DOHH2 (cell line): ENCODE measurements around the gene JAK1.

Experiments
- H3F3A ChIP-seq: fragments of 200-600 bp; sonication (generic), shearing (Covaris generic); 2 replicates; pipeline ENCODE4 v1.6.0; 2016; ENCODE audit warnings: antibody characterized with exemption, mild to moderate bottlenecking; ENCODE audit not compliant: control insufficient read depth, insufficient read depth
- H3K27ac ChIP-seq: fragments of 200-600 bp; sonication (generic); 2 replicates; pipeline ENCODE4 v1.5.1; 2014; ENCODE audit warnings: low read depth, mild to moderate bottlenecking, low read length, moderate library complexity
- H3K27me3 ChIP-seq: fragments of 200-600 bp; sonication (generic); 2 replicates; pipeline ENCODE4 v1.6.1; 2014; ENCODE audit warnings: mild to moderate bottlenecking, low read length, mixed read lengths; ENCODE audit not compliant: control insufficient read depth
- H3K36me3 ChIP-seq: fragments of 200-600 bp; sonication (generic); 2 replicates; pipeline ENCODE4 v1.6.1; 2014; ENCODE audit warnings: mild to moderate bottlenecking, low read length, moderate library complexity, mixed read lengths; ENCODE audit not compliant: control insufficient read depth
- H3K4me1 ChIP-seq: fragments of 200-600 bp; sonication (generic); 2 replicates; pipeline ENCODE4 v1.6.1; 2014; ENCODE audit warnings: mild to moderate bottlenecking, low read length, mixed read lengths; ENCODE audit not compliant: control insufficient read depth
- H3K4me2 ChIP-seq: fragments of 200-600 bp; sonication (generic); 2 replicates; pipeline ENCODE4 v1.6.0; 2014; ENCODE audit warnings: mild to moderate bottlenecking, low read length, moderate library complexity
- H3K4me3 ChIP-seq: fragments of 200-600 bp; sonication (generic); 2 replicates; pipeline ENCODE4 v1.5.1; 2014; ENCODE audit warnings: mild to moderate bottlenecking, low read length, mixed read lengths
- H3K79me2 ChIP-seq: fragments of 200-600 bp; sonication (generic); 2 replicates; pipeline ENCODE4 v1.6.1; 2014; ENCODE audit warnings: mild to moderate bottlenecking, low read length, mixed read lengths; ENCODE audit not compliant: control insufficient read depth
- H3K9me2 ChIP-seq: fragments of 200-600 bp; sonication (generic); replicated peaks from 2 replicates; pipeline ENCODE4 v1.6.1; 2014; ENCODE audit warnings: mild to moderate bottlenecking, low read length, mixed read lengths; ENCODE audit not compliant: control insufficient read depth
- H3K9me3 ChIP-seq: fragments of 200-600 bp; sonication (generic); 2 replicates; pipeline ENCODE4 v1.6.1; 2014; ENCODE audit warnings: antibody characterized with exemption, low read length, mixed read lengths; ENCODE audit not compliant: control insufficient read depth, insufficient read depth
- H4K20me1 ChIP-seq: fragments of 200-600 bp; sonication (generic); 2 replicates; pipeline ENCODE4 v1.6.0; 2014; ENCODE audit warnings: low read depth, mild to moderate bottlenecking, antibody characterized with exemption, low read length, moderate library complexity; ENCODE audit not compliant: control insufficient read depth, insufficient read depth
- EZH2phosphoT487 ChIP-seq: fragments of 200-600 bp; sonication (generic); IDR thresholded peaks from 2 replicates; pipeline ENCODE4 v1.6.1; 2017; ENCODE audit warnings: borderline replicate concordance, mild to moderate bottlenecking, antibody characterized with exemption, low read length, moderate library complexity, mixed read lengths
- TF ChIP-seq, protein P1 (sequence below): fragments of 200-600 bp; sonication (generic); IDR thresholded peaks from one replicate; pipeline ENCODE4 v1.5.1; 2014; ENCODE audit warnings: antibody characterized with exemption, mild to moderate bottlenecking, low read depth, low read length; ENCODE audit not compliant: poor library complexity, severe bottlenecking

The JAK1 gene

DNA sequence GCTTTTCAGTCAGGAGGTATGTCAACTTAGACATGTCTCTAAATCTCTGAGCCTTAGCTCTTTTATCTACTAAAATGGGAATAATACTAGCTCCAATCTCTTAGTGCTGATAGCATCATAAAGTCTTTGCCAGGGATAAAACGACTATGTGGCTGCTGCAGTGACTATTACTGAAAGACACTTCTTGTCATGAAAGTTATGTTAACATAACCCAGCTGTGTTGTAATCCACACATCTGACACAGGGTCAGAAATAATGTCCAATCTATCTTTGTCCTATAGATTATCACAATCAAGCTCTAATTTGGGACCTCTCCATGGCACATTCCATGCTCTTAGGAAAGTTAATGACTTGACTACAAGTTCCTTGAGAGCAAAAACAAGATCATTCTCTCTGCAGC, 62.8 kb downstream of the JAK1 start:
- no peak overlapping the region for H3K27ac ChIP-seq

DNA sequence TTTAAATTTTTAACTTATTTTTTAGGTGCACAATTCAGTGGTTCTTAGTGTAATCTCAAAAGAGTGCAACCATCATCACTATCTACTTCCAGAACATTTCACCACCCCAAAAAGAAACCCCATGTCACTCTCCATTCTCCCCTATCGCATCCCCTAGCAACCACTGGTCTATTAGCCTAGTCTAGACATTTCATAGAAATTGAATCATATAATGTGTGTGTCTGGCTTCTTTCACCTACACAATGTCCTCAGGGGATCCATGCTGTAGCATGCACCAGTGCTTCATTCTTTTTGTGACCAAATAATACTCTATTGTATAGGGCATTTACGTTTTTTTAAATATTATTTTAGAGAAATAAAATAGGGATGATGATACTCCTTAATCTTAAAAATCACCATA, 64.7 kb downstream of the JAK1 start:
- H4K20me1 ChIP-seq: peaks cover 5% of the 10 kb centered on the region; the same call in 1 of the 2 replicates
- H3K4me2 ChIP-seq: no peak overlapping the region

More for the DNA sequence above, 62.8 kb downstream of the JAK1 start:
- TF ChIP-seq, protein P1, sequence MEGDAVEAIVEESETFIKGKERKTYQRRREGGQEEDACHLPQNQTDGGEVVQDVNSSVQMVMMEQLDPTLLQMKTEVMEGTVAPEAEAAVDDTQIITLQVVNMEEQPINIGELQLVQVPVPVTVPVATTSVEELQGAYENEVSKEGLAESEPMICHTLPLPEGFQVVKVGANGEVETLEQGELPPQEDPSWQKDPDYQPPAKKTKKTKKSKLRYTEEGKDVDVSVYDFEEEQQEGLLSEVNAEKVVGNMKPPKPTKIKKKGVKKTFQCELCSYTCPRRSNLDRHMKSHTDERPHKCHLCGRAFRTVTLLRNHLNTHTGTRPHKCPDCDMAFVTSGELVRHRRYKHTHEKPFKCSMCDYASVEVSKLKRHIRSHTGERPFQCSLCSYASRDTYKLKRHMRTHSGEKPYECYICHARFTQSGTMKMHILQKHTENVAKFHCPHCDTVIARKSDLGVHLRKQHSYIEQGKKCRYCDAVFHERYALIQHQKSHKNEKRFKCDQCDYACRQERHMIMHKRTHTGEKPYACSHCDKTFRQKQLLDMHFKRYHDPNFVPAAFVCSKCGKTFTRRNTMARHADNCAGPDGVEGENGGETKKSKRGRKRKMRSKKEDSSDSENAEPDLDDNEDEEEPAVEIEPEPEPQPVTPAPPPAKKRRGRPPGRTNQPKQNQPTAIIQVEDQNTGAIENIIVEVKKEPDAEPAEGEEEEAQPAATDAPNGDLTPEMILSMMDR: no peak
- no peak for TF ChIP-seq EZH2phosphoT487
- Histone ChIP-seq H3K79me2 (peaks cover 91% of the 10 kb centered on the region), H3F3A (no peaks in the 10 kb centered on the region), H4K20me1 (peaks cover 4% of the 10 kb centered on the region; the same call in 1 of the 2 replicates), H3K4me3 (no peak overlapping the region), H3K9me2 (no peaks in the 10 kb centered on the region), H3K9me3 (no peaks in the 10 kb centered on the region), H3K27me3 (no peaks in the 10 kb centered on the region), H3K36me3 (no peaks in the 10 kb centered on the region), H3K4me1 (peaks cover 27% of the 10 kb centered on the region), H3K4me2 (no peak overlapping the region)

DNA sequence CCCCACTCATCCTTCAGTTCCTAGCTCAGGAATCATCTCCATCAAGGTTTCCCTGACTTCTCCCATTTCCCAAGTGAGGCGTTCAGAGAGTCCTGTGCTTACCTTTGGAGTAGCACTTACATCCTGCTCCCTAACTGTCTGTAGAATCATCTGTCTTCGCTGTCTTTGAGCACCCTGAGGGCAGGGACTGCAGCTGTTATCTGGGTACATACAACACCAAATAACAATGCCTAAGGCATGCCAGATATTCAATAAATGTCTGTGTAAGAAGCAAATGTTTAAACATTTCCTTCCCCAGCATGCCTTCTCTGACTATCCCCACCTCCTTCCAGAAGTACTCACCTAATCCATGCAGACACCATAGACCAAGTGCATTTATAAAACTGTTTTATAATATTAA, 65.4 kb downstream of the JAK1 start:
- H3K79me2 ChIP-seq: peaks cover 90% of the 10 kb centered on the region
- H3K27ac ChIP-seq: no peak overlapping the region
- H3K9me2 ChIP-seq: no peaks in the 10 kb centered on the region
- TF ChIP-seq, protein P1: no peak
- no peak for TF ChIP-seq EZH2phosphoT487
- no peak overlapping the region for H3K4me3 ChIP-seq
- H3K9me3 ChIP-seq: no peaks in the 10 kb centered on the region
- H4K20me1 ChIP-seq: peaks cover 10% of the 10 kb centered on the region; the same call in 1 of the 2 replicates
- peaks cover 50% of the 10 kb centered on the region for H3K4me1 ChIP-seq
- H3K27me3 ChIP-seq: no peaks in the 10 kb centered on the region
- no peaks in the 10 kb centered on the region for H3F3A ChIP-seq
- no peaks in the 10 kb centered on the region for H3K36me3 ChIP-seq
- no peak overlapping the region for H3K4me2 ChIP-seq

More for the DNA sequence above, 64.7 kb downstream of the JAK1 start:
- TF ChIP-seq EZH2phosphoT487: no peak
- TF ChIP-seq, protein P1: no peak
- Histone ChIP-seq H3K9me3 (no peaks in the 10 kb centered on the region), H3K79me2 (peaks cover 90% of the 10 kb centered on the region), H3K27ac (no peak overlapping the region), H3K9me2 (no peaks in the 10 kb centered on the region), H3K36me3 (no peaks in the 10 kb centered on the region), H3K27me3 (no peaks in the 10 kb centered on the region), H3K4me1 (peaks cover 43% of the 10 kb centered on the region), H3F3A (no peaks in the 10 kb centered on the region), H3K4me3 (no peak overlapping the region)
